HEK293T (cell line): ENCODE data around the gene EEF1A1.

Experiments used
- ARNT ChIP-seq: fragments of 450-650 bp; IDR thresholded peaks from 2 replicates; pipeline ENCODE4 v1.6.1; 2017; ENCODE audit warnings: mild to moderate bottlenecking
- BHLHE40 ChIP-seq: fragments of 450-650 bp; IDR thresholded peaks from 2 replicates; pipeline ENCODE4 v1.6.1; 2016; ENCODE audit warnings: mild to moderate bottlenecking, moderate library complexity, borderline replicate concordance
- ELF4 ChIP-seq: fragments of 450-650 bp; IDR thresholded peaks from 2 replicates; pipeline ENCODE4 v1.6.1; 2017; ENCODE audit warnings: antibody characterized with exemption
- FOXA1 ChIP-seq: fragments of 450-650 bp; IDR thresholded peaks from 2 replicates; pipeline ENCODE4 v1.6.1; 2016; ENCODE audit warnings: mild to moderate bottlenecking
- FOXM1 ChIP-seq: fragments of 450-650 bp; IDR thresholded peaks from 2 replicates; pipeline ENCODE4 v1.6.1; 2017; ENCODE audit warnings: mild to moderate bottlenecking, borderline replicate concordance
- HDGF ChIP-seq: fragments of 450-650 bp; IDR thresholded peaks from 2 replicates; pipeline ENCODE4 v1.6.1; 2017; ENCODE audit warnings: antibody characterized with exemption, borderline replicate concordance
- L3MBTL2 ChIP-seq: fragments of 450-650 bp; conservative IDR thresholded peaks from 2 replicates; pipeline ENCODE4 v1.6.1; 2016; ENCODE audit warnings: mild to moderate bottlenecking
- NFRKB ChIP-seq: fragments of 450-650 bp; IDR thresholded peaks from 2 replicates; pipeline ENCODE4 v1.6.1; 2016; ENCODE audit warnings: mild to moderate bottlenecking, moderate library complexity
- SP1 ChIP-seq: fragments of 450-650 bp; IDR thresholded peaks from 2 replicates; pipeline ENCODE4 v1.6.1; 2017
- TARDBP ChIP-seq: fragments of 450-650 bp; IDR thresholded peaks from 2 replicates; pipeline ENCODE4 v1.6.1; 2016

- TF ChIP-seq HDGF (no peak), FOXM1 (no peak), SP1 (no peak), BHLHE40 (no peak), ELF4 (no peak), TARDBP (no peak), L3MBTL2 (no peak), ARNT (no peak), NFRKB (no peak), FOXA1 (no peak)
These were observed 9.0 kb downstream of the EEF1A1 start for GRCh38 chr6:73511796-73512195.
